Spleen (tissue), 11 donors: ENCODE measurements around the gene CACNA2D3. TPM values are rescaled to one million over a fixed set of nuclear protein-coding genes. Genes with fewer than 3 reads are reported as not detected.

Experiments used
- DNase-seq: peaks from one replicate; pipeline ENCODE4 v3.0.0-alpha.2; 2020
- H3K27ac ChIP-seq, 8 donors: fragments of 200-600 bp; sonication (generic) in 7 of 8; 1 replicate in 4 of 8; 2 replicates in 4 of 8; pipeline versions ENCODE4 v1.5.0 to v1.8.0; 2016 to 2021; ENCODE audit warnings: inconsistent platforms in 4 of 8, mild to moderate bottlenecking in 4 of 8, moderate library complexity in 1 of 8
- H3K27me3 ChIP-seq, 7 donors: fragments of 200-600 bp; sonication (generic) in 6 of 7; replicated peaks in 1 of 7; 1 replicate in 4 of 7; 2 replicates in 3 of 7; pipeline versions ENCODE4 v1.5.0 to v1.8.0; 2016 to 2021; ENCODE audit warnings: inconsistent platforms in 3 of 7, mild to moderate bottlenecking in 1 of 7
- H3K36me3 ChIP-seq, 6 donors: fragments of 200-600 bp; sonication (generic) in 5 of 6; 1 replicate in 4 of 6; 2 replicates in 2 of 6; pipeline versions ENCODE4 v1.5.0 to v1.8.0; 2016 to 2021; ENCODE audit warnings: inconsistent platforms in 2 of 6
- H3K4me1 ChIP-seq, 6 donors: fragments of 200-600 bp; sonication (generic) in 5 of 6; 1 replicate in 3 of 6; 2 replicates in 3 of 6; pipeline versions ENCODE4 v1.5.0 to v1.8.0; 2016 to 2021; ENCODE audit warnings: inconsistent platforms in 3 of 6
- H3K4me3 ChIP-seq, 8 donors: fragments of 200-600 bp; sonication (generic) in 7 of 8; 1 replicate in 4 of 8; 2 replicates in 4 of 8; pipeline versions ENCODE4 v1.5.0 to v1.8.0; 2016 to 2021; ENCODE audit warnings: inconsistent platforms in 4 of 8, mild to moderate bottlenecking in 4 of 8, moderate library complexity in 2 of 8
- H3K9me3 ChIP-seq, 8 donors: fragments of 200-600 bp; sonication (generic) in 7 of 8; 1 replicate in 4 of 8; 2 replicates in 4 of 8; pipeline versions ENCODE4 v1.5.0 to v1.8.0; 2016 to 2021; ENCODE audit warnings: inconsistent platforms in 4 of 8
- CTCF ChIP-seq, 11 experiments: fragments of 200-600 bp in 7 of 11; fragments of 450-650 bp in 4 of 11; sonication (generic) in 4 of 11; IDR thresholded peaks in 8 of 11; conservative IDR thresholded peaks in 3 of 11; 1 replicate in 7 of 11; 2 replicates in 4 of 11; pipeline versions ENCODE4 v1.4.0 to v1.8.0; 2016 to 2021; ENCODE audit warnings: antibody characterized with exemption in 11 of 11, inconsistent platforms in 4 of 11, mild to moderate bottlenecking in 1 of 11
- POLR2A ChIP-seq, 3 donors: fragments of 450-650 bp; IDR thresholded peaks; one replicate each; pipeline ENCODE4 v1.5.1; 2017; ENCODE audit warnings: antibody characterized with exemption in 3 of 3, mild to moderate bottlenecking in 1 of 3
- POLR2AphosphoS5 ChIP-seq, 3 donors: sonication (generic); formaldehyde crosslinking; IDR thresholded peaks; one replicate each; pipeline ENCODE4 v1.5.1; 2017; ENCODE audit warnings: antibody characterized with exemption in 3 of 3
- WGBS, 5 donors: extraction: QIAGEN DNeasy Blood & Tissue Kit in 3 of 5; methylation state at CpG; one replicate each; pipeline versions ENCODE4 v1.1.5 to v1.1.7; 2013 to 2018; 5-methylcytosine and 5-hydroxymethylcytosine counted together
- intact Hi-C: fragments of 100-400 bp; cut with DNase I; formaldehyde crosslinking; loops from one replicate; pipeline ENCODE4 v1.15.0; 2023; ENCODE audit warnings: low total_unique reads
- polyA plus RNA-seq, 3 donors: library from polyadenylated mRNA; stranded (reverse); fragments of 200-250 nt; gene quantifications; one replicate each; pipeline ENCODE4 v1.2.1, GENCODE V29; 2013
- total RNA-seq, 7 donors: library from RNA; depleted of rRNA in 3 of 7; stranded (reverse); fragments of >200 nt in 3 of 7; fragmentation: NEBNext Ultra II Directional in 4 of 7; extraction: Animal tissue kit (Norgen Biotek cat#: 25700) in 4 of 7; gene quantifications; one replicate each; pipeline versions ENCODE4 v1.1.0 to v1.2.1, GENCODE V29; 2016 to 2021
- donor health status: healthy with polysubstance abuse.
- donor health status: DM: no; HTN: no; CAD: no; lungs with moderate emphysema.
- donor health status: DM: no; HTN: no; CAD: no.
- donor health status: Bipolar disorder and iron deficiency.
- donor health status: healthy.
- donor health status: DM: no; HTN: no; CAD: no.
- donor health status: DM: yes; HTN: yes; CAD: no.

Gene CACNA2D3
- total and polyA plus RNA-seq, 10 donors, result 0.83 to 4.9 (median 2.9) TPM

- no peak overlapping the region for H3K4me3 ChIP-seq
- no peaks in the 10 kb centered on the region for H3K4me1 ChIP-seq
- no peak overlapping the region for H3K27ac ChIP-seq
- H3K27me3 ChIP-seq, result no peaks in the 10 kb centered on the region
- no peaks in the 10 kb centered on the region for H3K36me3 ChIP-seq
- intact Hi-C loops, result no loop called here
- H3K9me3 ChIP-seq, result peaks cover 0 to 8% (median 5%) of the 10 kb centered on the region in 8 donors
- TF ChIP-seq POLR2A (IDR thresholded peaks at IDR 0.05) (no peak), POLR2AphosphoS5 (IDR thresholded peaks at IDR 0.05) (no peak), CTCF (IDR thresholded peaks at IDR 0.05 in 8 of 11, conservative IDR thresholded peaks at IDR 0.05 in 3 of 11) (no peak)
- DNase-seq, result no peak
Observed at GRCh38 chr3:54916732-54917131, 794.4 kb downstream of the CACNA2D3 start.

GRCh38 chr3:54917174-54917573 is 794.8 kb downstream of the CACNA2D3 start:
- intact Hi-C loops, result no loop called here
- 85 to 99% (median 88%) methylated on average over 2 of the region's 2 CpGs for WGBS, 5 donors
- Histone ChIP-seq H3K4me3 (no peak overlapping the region), H3K36me3 (no peaks in the 10 kb centered on the region), H3K4me1 (no peaks in the 10 kb centered on the region), H3K9me3 (peaks cover 0 to 4% (median under 1%) of the 10 kb centered on the region in 8 donors), H3K27ac (no peak overlapping the region), H3K27me3 (no peaks in the 10 kb centered on the region)
- no peak for TF ChIP-seq POLR2A (IDR thresholded peaks at IDR 0.05)
- TF ChIP-seq POLR2AphosphoS5 (IDR thresholded peaks at IDR 0.05), result no peak
- no peak for TF ChIP-seq CTCF (IDR thresholded peaks at IDR 0.05 in 8 of 11, conservative IDR thresholded peaks at IDR 0.05 in 3 of 11)
- no peak for DNase-seq

GRCh38 chr3:54917862-54918261 is 795.5 kb downstream of the CACNA2D3 start:
- WGBS, 5 donors, result 72 to 90% (median 80%) methylated on average over 4 of the region's 4 CpGs
- intact Hi-C loops, result no loop called here
- no peaks in the 10 kb centered on the region for H3K4me1 ChIP-seq
- DNase-seq, result no peak
- no peak overlapping the region for H3K27ac ChIP-seq
- H3K9me3 ChIP-seq, result no peaks in the 10 kb centered on the region
- no peak for TF ChIP-seq POLR2A (IDR thresholded peaks at IDR 0.05)
- H3K36me3 ChIP-seq, result no peaks in the 10 kb centered on the region
- no peaks in the 10 kb centered on the region for H3K27me3 ChIP-seq
- no peak overlapping the region for H3K4me3 ChIP-seq

GRCh38 chr3:54918516-54918915 is 796.2 kb downstream of the CACNA2D3 start:
- no peak overlapping the region for H3K4me3 ChIP-seq
- H3K27me3 ChIP-seq, result no peaks in the 10 kb centered on the region
- intact Hi-C loops, result no loop called here
- no peak for DNase-seq
- no peaks in the 10 kb centered on the region for H3K36me3 ChIP-seq
- 94 to 97% (median 95%) methylated on average over 11 to 12 of the region's 12 CpGs for WGBS, 5 donors
- no peaks in the 10 kb centered on the region for H3K4me1 ChIP-seq
- H3K27ac ChIP-seq, result no peak overlapping the region
- H3K9me3 ChIP-seq, result no peaks in the 10 kb centered on the region
- no peak for TF ChIP-seq POLR2AphosphoS5 (IDR thresholded peaks at IDR 0.05)
- TF ChIP-seq CTCF (IDR thresholded peaks at IDR 0.05 in 8 of 11, conservative IDR thresholded peaks at IDR 0.05 in 3 of 11), result no peak
- TF ChIP-seq POLR2A (IDR thresholded peaks at IDR 0.05), result no peak
